CD4-positive, alpha-beta memory T cell (primary cell): ENCODE results near the gene GPR31. TPM values are rescaled to one million over a fixed set of nuclear protein-coding genes. Genes with fewer than 3 reads are reported as not detected.
"Not testable (repeated sequence)": the region's sequence is repeated elsewhere in the genome, so short reads cannot be mapped to it uniquely, and the experiment has no call there.

Experiments
- CTCF ChIA-PET: fragments of 350-600 bp; sonication (Branson Sonifier 250); formaldehyde crosslinking; loops from one replicate; lab custom pipeline; 2021; ENCODE audit warnings: inconsistent platforms; ENCODE audit not compliant: partially characterized antibody; lab: Charles Lee
- POLR2A ChIA-PET: fragments of 350-600 bp; sonication (Branson Sonifier 250); formaldehyde crosslinking; loops from one replicate; lab custom pipeline; 2021; ENCODE audit not compliant: partially characterized antibody; lab: Charles Lee
- DNase-seq, 5 donors: peaks; one replicate each; pipeline versions ENCODE4 v3.0.0 to v3.0.0-alpha.2; 2020 to 2022; ENCODE audit warnings: mixed read lengths in 1 of 5
- H3K27ac ChIP-seq: one replicate; pipeline ENCODE4 v1.7.0; 2013; ENCODE audit warnings: low read depth, low read length
- H3K27me3 ChIP-seq: 2 replicates; pipeline ENCODE4 v1.7.0; 2013; ENCODE audit warnings: mild to moderate bottlenecking, low read length, moderate library complexity; ENCODE audit not compliant: insufficient read depth
- H3K36me3 ChIP-seq: 2 replicates; pipeline ENCODE4 v1.7.0; 2013; ENCODE audit warnings: mild to moderate bottlenecking, low read length, moderate library complexity; ENCODE audit not compliant: insufficient read depth
- H3K4me1 ChIP-seq: 2 replicates; pipeline ENCODE4 v1.7.0; 2013; ENCODE audit warnings: mild to moderate bottlenecking, low read length, moderate library complexity; ENCODE audit not compliant: insufficient read depth
- H3K4me3 ChIP-seq, 2 donors: one replicate each; pipeline ENCODE4 v1.7.0; 2013; ENCODE audit warnings: low read length in 2 of 2, mild to moderate bottlenecking in 1 of 2
- H3K9me3 ChIP-seq, 2 donors: one replicate each; pipeline ENCODE4 v1.7.0; 2013; ENCODE audit warnings: low read length in 2 of 2, control low read depth in 1 of 2; ENCODE audit not compliant: control insufficient read depth in 1 of 2
- H3K27ac Mint-ChIP-seq, 7 donors: one replicate each; pipeline ENCODE4 v1.8.0; 2020 to 2021; ENCODE audit warnings: mixed read lengths in 7 of 7, mild to moderate bottlenecking in 6 of 7, inconsistent platforms in 3 of 7, moderate library complexity in 3 of 7
- H3K27me3 Mint-ChIP-seq, 2 donors: one replicate each; pipeline ENCODE4 v1.8.0; 2020 to 2021; ENCODE audit warnings: mixed read lengths in 2 of 2
- H3K36me3 Mint-ChIP-seq, 2 donors: one replicate each; pipeline ENCODE4 v1.8.0; 2020 to 2021; ENCODE audit warnings: mixed read lengths in 2 of 2, inconsistent platforms in 1 of 2, mild to moderate bottlenecking in 1 of 2
- H3K4me1 Mint-ChIP-seq, 4 donors: one replicate each; pipeline ENCODE4 v1.8.0; 2020 to 2021; ENCODE audit warnings: mixed read lengths in 4 of 4, mild to moderate bottlenecking in 1 of 4
- H3K4me3 Mint-ChIP-seq, 8 donors: one replicate each; pipeline ENCODE4 v1.8.0; 2020 to 2021; ENCODE audit warnings: mixed read lengths in 8 of 8, mild to moderate bottlenecking in 7 of 8, moderate library complexity in 6 of 8, inconsistent platforms in 3 of 8
- H3K9me3 Mint-ChIP-seq, 8 donors: one replicate each; pipeline ENCODE4 v1.8.0; 2020 to 2021; ENCODE audit warnings: mixed read lengths in 8 of 8, mild to moderate bottlenecking in 5 of 8, inconsistent platforms in 3 of 8, moderate library complexity in 1 of 8
- intact Hi-C: fragments of 100-400 bp; cut with micrococcal nuclease; formaldehyde crosslinking; loops from one replicate; pipeline ENCODE4 v1.15.1; 2023
- polyA plus RNA-seq, 2 donors: library from polyadenylated mRNA; unstranded; fragments of 300-500 nt; fragmentation: Illumina TruSeq; gene quantifications; one replicate each; pipeline ENCODE4 v1.2.3, GENCODE V29; 2021
- total RNA-seq, 2 experiments: library from RNA; stranded (reverse); gene quantifications; one replicate each; pipeline ENCODE4 v1.2.3, GENCODE V29; 2021

The GPR31 gene
- total and polyA plus RNA-seq, 4 experiments from 2014 or later: not detected

- H3K9me3 ChIP-seq, H3K4me1 Mint-ChIP-seq, DNase-seq, H3K27ac Mint-ChIP-seq, H3K27me3 ChIP-seq, H3K36me3 ChIP-seq, H3K4me1 ChIP-seq, H3K4me3 Mint-ChIP-seq, intact Hi-C loops, H3K9me3 Mint-ChIP-seq, H3K36me3 Mint-ChIP-seq, CTCF ChIA-PET, POLR2A ChIA-PET, H3K27ac ChIP-seq, H3K4me3 ChIP-seq: not testable (repeated sequence)
- H3K27me3 Mint-ChIP-seq: peaks cover 8 to 22% of the 10 kb centered on the region in 2 donors
Observed at GRCh38 chr6:167195941-167196610, 38.3 kb upstream of the GPR31 start.

DNA sequence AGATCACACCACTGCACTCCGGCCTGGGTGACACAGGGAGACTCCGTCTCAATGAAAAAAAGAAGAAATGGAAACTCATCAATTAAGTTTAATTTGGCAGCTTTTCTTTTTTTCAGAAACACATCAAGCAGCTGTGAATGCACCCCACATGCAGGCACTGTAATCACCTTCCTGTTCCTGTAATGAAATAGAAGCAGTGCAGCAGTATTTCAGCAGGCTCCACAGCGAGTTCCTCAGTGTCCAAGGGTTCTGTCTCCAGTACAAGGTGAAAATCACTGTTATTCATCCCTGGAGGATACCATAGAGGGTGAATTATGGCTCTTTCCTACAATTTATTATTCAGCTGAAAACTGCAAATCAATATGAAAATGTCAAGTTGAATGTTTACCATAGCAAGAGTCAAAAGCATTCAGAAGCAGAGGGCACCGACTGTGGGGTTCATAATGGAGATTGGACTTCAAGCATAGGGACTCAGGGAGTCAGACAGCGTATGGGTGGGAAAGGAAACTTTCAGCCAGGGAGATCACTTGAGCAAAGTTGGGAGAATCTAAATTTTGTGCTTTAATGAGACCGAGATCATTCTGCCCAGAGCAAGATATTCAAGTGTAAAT is 35.8 kb upstream of the GPR31 start:
- H3K4me1 Mint-ChIP-seq, H3K36me3 ChIP-seq, H3K4me1 ChIP-seq, CTCF ChIA-PET, DNase-seq, H3K27ac ChIP-seq, H3K27me3 ChIP-seq, POLR2A ChIA-PET, H3K4me3 Mint-ChIP-seq, H3K9me3 Mint-ChIP-seq, intact Hi-C loops, H3K9me3 ChIP-seq, H3K4me3 ChIP-seq, H3K27ac Mint-ChIP-seq, H3K36me3 Mint-ChIP-seq: not testable (repeated sequence)
- peaks cover 6 to 24% of the 10 kb centered on the region in 2 donors for H3K27me3 Mint-ChIP-seq

DNA sequence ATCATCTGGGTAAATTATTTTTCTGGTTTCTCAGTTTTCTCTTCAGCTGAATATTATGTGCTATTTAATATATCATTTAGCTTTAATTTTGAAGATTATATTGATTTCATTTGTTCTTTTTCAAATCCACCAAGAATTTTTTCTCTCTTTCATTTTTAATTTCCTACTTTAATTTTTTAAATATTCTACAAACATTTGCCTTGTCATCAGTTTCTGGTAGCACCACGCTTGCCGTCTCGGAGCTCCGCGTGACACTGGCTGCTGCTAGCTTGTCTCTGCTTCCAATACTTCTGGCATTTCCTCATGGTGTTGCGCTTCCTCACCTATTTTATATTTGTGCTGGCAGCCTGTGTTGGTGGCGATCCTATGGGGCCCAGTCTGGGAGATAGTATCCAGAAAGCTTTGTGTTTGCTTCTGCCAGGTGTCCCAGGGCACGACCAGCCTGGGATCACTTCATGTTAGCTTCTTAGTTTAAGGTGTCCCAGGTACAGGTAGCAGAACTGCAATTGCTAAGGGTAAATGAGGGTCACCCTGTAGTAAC is 33.3 kb upstream of the GPR31 start:
- H3K27me3 Mint-ChIP-seq, H3K4me3 ChIP-seq, H3K27me3 ChIP-seq, DNase-seq, intact Hi-C loops, H3K9me3 ChIP-seq, H3K27ac ChIP-seq, POLR2A ChIA-PET, H3K36me3 ChIP-seq, H3K36me3 Mint-ChIP-seq, H3K27ac Mint-ChIP-seq, H3K9me3 Mint-ChIP-seq, CTCF ChIA-PET, H3K4me3 Mint-ChIP-seq, H3K4me1 ChIP-seq, H3K4me1 Mint-ChIP-seq: not testable (repeated sequence)

DNA sequence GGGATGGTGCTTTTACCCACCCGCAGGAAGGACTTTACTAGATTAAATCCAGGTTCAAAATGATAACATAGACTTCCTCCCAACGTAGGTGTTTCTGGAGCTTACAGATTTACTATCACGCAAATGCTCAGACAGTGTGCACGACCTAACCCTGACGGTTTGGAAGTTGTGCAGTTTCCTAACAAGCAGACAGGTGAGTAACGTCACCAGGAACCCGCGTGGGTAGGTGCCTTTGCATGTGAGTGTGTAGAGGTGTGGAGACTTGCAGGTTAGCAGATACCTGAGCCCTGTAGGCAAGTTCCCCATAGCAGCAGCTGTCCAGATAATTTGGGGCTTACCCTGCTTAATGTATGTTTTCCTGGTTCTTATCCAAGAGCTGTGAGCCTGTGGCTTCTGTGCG is 29.5 kb upstream of the GPR31 start:
- H3K9me3 ChIP-seq, H3K27me3 ChIP-seq, H3K4me3 ChIP-seq, H3K9me3 Mint-ChIP-seq, CTCF ChIA-PET, H3K36me3 Mint-ChIP-seq, H3K4me1 Mint-ChIP-seq, H3K27ac Mint-ChIP-seq, H3K4me1 ChIP-seq, DNase-seq, H3K27me3 Mint-ChIP-seq, H3K27ac ChIP-seq, POLR2A ChIA-PET, H3K4me3 Mint-ChIP-seq, H3K36me3 ChIP-seq: not testable (repeated sequence)
- intact Hi-C loops: loop anchor here (10.0 kb wide), 1 partner anchor 1698 kb away; no protein-coding TSS in a partner anchor

- DNase-seq, H3K27me3 Mint-ChIP-seq, POLR2A ChIA-PET, H3K4me1 ChIP-seq, H3K4me1 Mint-ChIP-seq, H3K9me3 Mint-ChIP-seq, H3K27ac Mint-ChIP-seq, H3K4me3 Mint-ChIP-seq, H3K27me3 ChIP-seq, H3K36me3 Mint-ChIP-seq, H3K9me3 ChIP-seq, H3K36me3 ChIP-seq, H3K27ac ChIP-seq, CTCF ChIA-PET, H3K4me3 ChIP-seq: not testable (repeated sequence)
- intact Hi-C loops: loop anchor here (10.0 kb wide), 1 partner anchor 1700 kb away; no protein-coding TSS in a partner anchor
Observed at GRCh38 chr6:167185101-167185500, 27.3 kb upstream of the GPR31 start.

- not testable (repeated sequence) for H3K36me3 ChIP-seq
- CTCF ChIA-PET: interaction anchor here (0.8 kb wide), 1 partner anchor 170 kb away, joined by 4 read pairs; no protein-coding TSS in a partner anchor
Observed at GRCh38 chr6:167182913-167183314, 25.1 kb upstream of the GPR31 start.

GRCh38 chr6:167181351-167181750 is 23.6 kb upstream of the GPR31 start:
- H3K27ac ChIP-seq, H3K4me3 Mint-ChIP-seq, H3K4me1 Mint-ChIP-seq, H3K4me3 ChIP-seq, H3K9me3 ChIP-seq, POLR2A ChIA-PET, H3K27me3 Mint-ChIP-seq, H3K27ac Mint-ChIP-seq, H3K4me1 ChIP-seq, DNase-seq, H3K36me3 Mint-ChIP-seq, H3K36me3 ChIP-seq, H3K27me3 ChIP-seq, H3K9me3 Mint-ChIP-seq, CTCF ChIA-PET: not testable (repeated sequence)
- intact Hi-C loops: loop anchor here (10.0 kb wide), 1 partner anchor 1703 kb away; no protein-coding TSS in a partner anchor

More at GRCh38 chr6:167182913-167183314, 25.1 kb upstream of the GPR31 start:
- H3K4me3 ChIP-seq, H3K9me3 Mint-ChIP-seq, H3K27me3 ChIP-seq, POLR2A ChIA-PET, H3K9me3 ChIP-seq, H3K27ac Mint-ChIP-seq, H3K4me1 Mint-ChIP-seq, H3K4me1 ChIP-seq, H3K27me3 Mint-ChIP-seq, H3K4me3 Mint-ChIP-seq, H3K27ac ChIP-seq, H3K36me3 Mint-ChIP-seq: not testable (repeated sequence)
- peak in 1 of 5 donors; percentile 3 for DNase-seq
- intact Hi-C loops: loop anchor here (10.0 kb wide), 1 partner anchor 1702 kb away; no protein-coding TSS in a partner anchor
